Measurements from ENCODE around the gene EPB41L4B.

DNA sequence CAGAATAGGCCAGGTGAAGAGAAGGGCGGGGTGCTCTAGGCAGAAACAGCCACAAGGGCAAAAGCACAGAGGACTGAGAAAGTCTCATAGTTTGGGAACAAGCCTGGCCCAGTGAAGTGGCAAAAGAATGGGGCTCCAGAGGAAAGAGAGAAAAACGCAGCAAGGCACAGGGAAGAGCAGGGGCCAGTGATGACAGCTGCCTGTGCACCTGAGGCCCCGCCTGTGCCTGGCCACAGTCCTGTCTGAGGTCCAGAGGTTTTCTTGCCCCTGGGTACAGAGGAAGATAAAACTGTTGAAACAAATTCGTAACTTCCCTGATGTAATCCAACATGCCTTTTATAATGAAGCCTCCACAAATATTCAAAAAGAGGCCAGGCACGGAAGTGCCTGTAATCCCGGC lies 175.8 kb downstream of the EPB41L4B start:
- TF ChIP-seq POLR2AphosphoS5 (IDR thresholded peaks at IDR 0.05), result no peak
- TF ChIP-seq, protein P1, sequence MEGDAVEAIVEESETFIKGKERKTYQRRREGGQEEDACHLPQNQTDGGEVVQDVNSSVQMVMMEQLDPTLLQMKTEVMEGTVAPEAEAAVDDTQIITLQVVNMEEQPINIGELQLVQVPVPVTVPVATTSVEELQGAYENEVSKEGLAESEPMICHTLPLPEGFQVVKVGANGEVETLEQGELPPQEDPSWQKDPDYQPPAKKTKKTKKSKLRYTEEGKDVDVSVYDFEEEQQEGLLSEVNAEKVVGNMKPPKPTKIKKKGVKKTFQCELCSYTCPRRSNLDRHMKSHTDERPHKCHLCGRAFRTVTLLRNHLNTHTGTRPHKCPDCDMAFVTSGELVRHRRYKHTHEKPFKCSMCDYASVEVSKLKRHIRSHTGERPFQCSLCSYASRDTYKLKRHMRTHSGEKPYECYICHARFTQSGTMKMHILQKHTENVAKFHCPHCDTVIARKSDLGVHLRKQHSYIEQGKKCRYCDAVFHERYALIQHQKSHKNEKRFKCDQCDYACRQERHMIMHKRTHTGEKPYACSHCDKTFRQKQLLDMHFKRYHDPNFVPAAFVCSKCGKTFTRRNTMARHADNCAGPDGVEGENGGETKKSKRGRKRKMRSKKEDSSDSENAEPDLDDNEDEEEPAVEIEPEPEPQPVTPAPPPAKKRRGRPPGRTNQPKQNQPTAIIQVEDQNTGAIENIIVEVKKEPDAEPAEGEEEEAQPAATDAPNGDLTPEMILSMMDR (IDR thresholded peaks at IDR 0.05; ENCODE audit: poor library complexity, severe bottlenecking), result no peak
- no peak for TF ChIP-seq EZH2 (IDR thresholded peaks at IDR 0.05; ENCODE audit: borderline replicate concordance, insufficient read depth, low read length, poor library complexity, severe bottlenecking)
- no peak for TF ChIP-seq TAF1 (IDR thresholded peaks at IDR 0.05; ENCODE audit: low read depth)
- TF ChIP-seq REST (IDR thresholded peaks at IDR 0.05; ENCODE audit: borderline replicate concordance), result no peak
- no peak for TF ChIP-seq EP300 (conservative IDR thresholded peaks at IDR 0.05; ENCODE audit: poor library complexity, severe bottlenecking)
- TF ChIP-seq RAD21 (conservative IDR thresholded peaks at IDR 0.05), result no peak

All from neural cell (in vitro differentiated cells).